Heart left ventricle (tissue), 16 donors: ENCODE measurements around the gene RSPO4. TPM values are rescaled to one million over a fixed set of nuclear protein-coding genes. Genes with fewer than 3 reads are reported as not detected.

Source experiments
- ATAC-seq, 4 donors: fragments of 200-7000 bp; cut with Tn5 transposase; one replicate each; pipeline ENCODE4 v1.9.1; 2020 to 2022; ENCODE audit warnings: moderate library complexity in 4 of 4, mild to moderate bottlenecking in 3 of 4, moderate number of reproducible peaks in 1 of 4
- DNase-seq, 5 donors: peaks; one replicate each; pipeline ENCODE4 v3.0.0-alpha.2; 2020
- H3K27ac ChIP-seq, 12 donors: fragments of 200-600 bp; sonication (generic) in 4 of 12; one replicate each; pipeline versions ENCODE4 v1.5.0 to v1.8.0; 2016 to 2022; ENCODE audit warnings: mild to moderate bottlenecking in 2 of 12
- H3K27me3 ChIP-seq, 9 donors: fragments of 200-600 bp; sonication (generic) in 2 of 9; one replicate each; pipeline versions ENCODE4 v1.5.1 to v1.8.0; 2016 to 2022; ENCODE audit warnings: mild to moderate bottlenecking in 3 of 9
- H3K36me3 ChIP-seq, 9 donors: fragments of 200-600 bp; sonication (generic) in 2 of 9; one replicate each; pipeline versions ENCODE4 v1.5.0 to v1.8.0; 2018 to 2022; ENCODE audit warnings: mild to moderate bottlenecking in 2 of 9
- H3K4me1 ChIP-seq, 12 donors: fragments of 200-600 bp; sonication (generic) in 4 of 12; one replicate each; pipeline versions ENCODE4 v1.5.0 to v1.8.0; 2016 to 2022; ENCODE audit warnings: mild to moderate bottlenecking in 3 of 12
- H3K4me3 ChIP-seq, 12 donors: fragments of 200-600 bp; sonication (generic) in 4 of 12; one replicate each; pipeline versions ENCODE4 v1.5.0 to v1.8.0; 2017 to 2022; ENCODE audit warnings: mild to moderate bottlenecking in 9 of 12, moderate library complexity in 4 of 12
- H3K9me3 ChIP-seq, 12 donors: fragments of 200-600 bp; sonication (generic) in 4 of 12; one replicate each; pipeline versions ENCODE4 v1.5.0 to v1.8.0; 2016 to 2022; ENCODE audit warnings: mild to moderate bottlenecking in 1 of 12
- CTCF ChIP-seq, 12 donors: fragments of 200-600 bp; sonication (generic) in 4 of 12; IDR thresholded peaks; one replicate each; pipeline versions ENCODE4 v1.5.0 to v1.8.0; 2018 to 2022; ENCODE audit warnings: antibody characterized with exemption in 12 of 12, mild to moderate bottlenecking in 5 of 12
- POLR2A ChIP-seq, 2 donors: fragments of 450-650 bp; IDR thresholded peaks; one replicate each; pipeline ENCODE4 v1.6.1; 2017; ENCODE audit warnings: antibody characterized with exemption in 2 of 2, mild to moderate bottlenecking in 2 of 2, moderate library complexity in 2 of 2
- WGBS, 4 donors: extraction: QIAGEN DNeasy Blood & Tissue Kit in 2 of 4; methylation state at CpG; one replicate each; pipeline versions ENCODE4 v1.1.5 to v1.1.7; 2013 to 2018; 5-methylcytosine and 5-hydroxymethylcytosine counted together
- intact Hi-C, 10 donors: fragments of 100-400 bp; cut with DNase I; formaldehyde crosslinking; loops; one replicate each; pipeline versions ENCODE4 v1.11.1 to v1.14.2; 2022
- polyA plus RNA-seq, 2 donors: library from polyadenylated mRNA; stranded (reverse); fragments of 200-250 nt; gene quantifications; one replicate each; pipeline ENCODE4 v1.2.3, GENCODE V29; 2013
- total RNA-seq, 9 donors: library from RNA; depleted of rRNA in 2 of 9; stranded (reverse); fragments of >200 nt in 2 of 9; fragmentation: NEBNext Ultra II Directional in 3 of 9; extraction: Animal tissue kit (Norgen Biotek cat#: 25700) in 3 of 9; gene quantifications; one replicate each; pipeline versions ENCODE4 v1.1.0 to v1.2.4, GENCODE V29; 2016 to 2023
- donor health status: ischemic (EF 13 %, LVEDD 7.1; RV severe dilation, severe dysfunction).
- donor health status: healthy with polysubstance abuse.
- donor health status: DM: no; HTN: yes; CAD: no.
- donor health status: DM: no; HTN: no; CAD: no.
- donor health status: ischemic (EF 25% LVEDD 6.9; RV normal size, moderate dysfunction).
- donor health status: ischemic (EF 25% LVEDD 5.7; RV mildly dilated, moderate dysfunction).
- donor health status: healthy.
- donor health status: DM: yes; HTN: yes; CAD: no.
- donor health status: ischemic (EF 35%, LVEDD 5.7; RV mildly dilated, moderate dysfunction).
- donor health status: nonischemic (EF 11% LVEDD 7.7; RV severe dilation, severe dysfunction).
- donor health status: DM: yes; HTN: yes; CAD: no.
- donor health status: PGD.
- donor health status: ischemic (EF 29% LVEDD 5.4; RV normal size, mild dysfunction).
- donor health status: nonischemic (EF 23%, LVEDD 6.1; RV moderate dilation, normal function).

The RSPO4 gene
- total and polyA plus RNA-seq, 11 donors, result 0.04 to 0.27 (median 0.25) TPM; not detected in 8

GRCh38 chr20:992801-993535 lies 9.1 kb downstream of the RSPO4 start:
- intact Hi-C loops, result no loop called here
- no peak for ATAC-seq
- no peak overlapping the region for H3K27ac ChIP-seq
- peaks cover 0 to 40% (median 6%) of the 10 kb centered on the region in 9 donors for H3K27me3 ChIP-seq
- no peak overlapping the region for H3K4me3 ChIP-seq
- H3K36me3 ChIP-seq, result no peaks in the 10 kb centered on the region
- 67 to 76% (median 73%) methylated on average over 12 to 16 of the region's 16 CpGs for WGBS, 4 donors
- H3K9me3 ChIP-seq, result no peaks in the 10 kb centered on the region
- TF ChIP-seq CTCF (IDR thresholded peaks at IDR 0.05), result no peak
- no peak for TF ChIP-seq POLR2A (IDR thresholded peaks at IDR 0.05)
- H3K4me1 ChIP-seq, result no peaks in the 10 kb centered on the region
- peak in 2 of 5 donors; percentile 9 to 24 for DNase-seq

- TF ChIP-seq POLR2A (IDR thresholded peaks at IDR 0.05) (no peak), CTCF (IDR thresholded peaks at IDR 0.05) (no peak)
- 66 to 74% (median 73%) methylated on average over 10 of the region's 10 CpGs for WGBS, 4 donors
- Histone ChIP-seq H3K9me3 (no peaks in the 10 kb centered on the region), H3K27me3 (peaks cover 0 to 50% (median 6%) of the 10 kb centered on the region in 9 donors), H3K4me1 (no peaks in the 10 kb centered on the region), H3K27ac (no peak overlapping the region), H3K36me3 (no peaks in the 10 kb centered on the region), H3K4me3 (no peak overlapping the region)
- intact Hi-C loops, result no loop called here
- ATAC-seq (no peak), DNase-seq (no peak)
Observed at GRCh38 chr20:991850-992249, 10.3 kb downstream of the RSPO4 start.

- intact Hi-C loops, result no loop called here
- no peaks in the 10 kb centered on the region for H3K4me1 ChIP-seq
- ATAC-seq (no peak), DNase-seq (peak in 2 of 5 donors; percentile 10 to 15)
- no peak overlapping the region for H3K4me3 ChIP-seq
- TF ChIP-seq POLR2A (IDR thresholded peaks at IDR 0.05), result no peak
- H3K9me3 ChIP-seq, result no peaks in the 10 kb centered on the region
- H3K36me3 ChIP-seq, result no peaks in the 10 kb centered on the region
- 49 to 62% (median 55%) methylated on average over 6 of the region's 6 CpGs for WGBS, 4 donors
- H3K27me3 ChIP-seq, result peaks cover 0 to 55% (median 12%) of the 10 kb centered on the region in 9 donors
- no peak overlapping the region for H3K27ac ChIP-seq
Observed at GRCh38 chr20:990293-990959, 11.7 kb downstream of the RSPO4 start.

- no peaks in the 10 kb centered on the region for H3K9me3 ChIP-seq
- H3K27me3 ChIP-seq, result peaks cover 0 to 57% (median 12%) of the 10 kb centered on the region in 9 donors
- no peaks in the 10 kb centered on the region for H3K36me3 ChIP-seq
- DNase-seq, result peak in 1 of 5 donors; percentile 3
- WGBS, 4 donors, result 63 to 79% (median 65%) methylated on average over 3 of the region's 3 CpGs
- ATAC-seq, result no peak
- no peak overlapping the region for H3K4me3 ChIP-seq
- TF ChIP-seq POLR2A (IDR thresholded peaks at IDR 0.05), result no peak
- TF ChIP-seq CTCF (IDR thresholded peaks at IDR 0.05), result no peak
- intact Hi-C loops, result no loop called here
- H3K4me1 ChIP-seq, result no peaks in the 10 kb centered on the region
- H3K27ac ChIP-seq, result no peak overlapping the region
Observed at GRCh38 chr20:988272-988671, 13.8 kb downstream of the RSPO4 start.
